Caco-2 (cell line): Measurements from ENCODE around the gene ST3GAL5. TPM values are rescaled to one million over a fixed set of nuclear protein-coding genes. Genes with fewer than 3 reads are reported as not detected.
A peak's percentile ranks its signal among the peaks of the same experiment; 100 is the strongest.

Experiments used
- BruUV-seq: library from RNA; stranded (reverse); fragments of 400-500 nt; replicated peaks from 2 replicates; lab custom pipeline; 2021; lab: Mats Ljungman, UMichigan
- CTCF ChIA-PET: fragments of 300-600 bp; sonication (Branson Sonifier 250); formaldehyde crosslinking; loops from one replicate; lab custom pipeline; 2022; ENCODE audit warnings: antibody characterized with exemption; lab: Charles Lee
- POLR2A ChIA-PET: fragments of 300-600 bp; sonication (Branson Sonifier 250); formaldehyde crosslinking; loops from one replicate; lab custom pipeline; 2022; ENCODE audit warnings: antibody characterized with exemption; lab: Charles Lee
- DNase-seq, 2 experiments: peaks; one replicate each; pipeline versions ENCODE4 v3.0.0 to v3.0.0-alpha.2; 2020 to 2022
- H3K27me3 ChIP-seq: replicated peaks from 2 replicates; pipeline ENCODE4 v1.6.0; 2011; ENCODE audit warnings: low read length; ENCODE audit not compliant: control insufficient read depth, insufficient read depth
- H3K36me3 ChIP-seq: 2 replicates; pipeline ENCODE4 v1.5.1; 2011; ENCODE audit warnings: low read length; ENCODE audit not compliant: control insufficient read depth, insufficient read depth
- H3K4me1 ChIP-seq: fragments of 250-450 bp; sonication (Bioruptor Pico); 2 replicates; pipeline ENCODE4 v1.5.1; 2020; ENCODE audit warnings: mild to moderate bottlenecking
- H3K4me3 ChIP-seq: 2 replicates; pipeline ENCODE4 v1.5.1; 2011; ENCODE audit warnings: low read depth, mild to moderate bottlenecking, control low read depth, low read length
- H3K9me3 ChIP-seq: fragments of 250-450 bp; sonication (Bioruptor Pico); 2 replicates; pipeline ENCODE4 v1.5.1; 2020; ENCODE audit warnings: mild to moderate bottlenecking, moderate library complexity
- H3K27ac Mint-ChIP-seq: one replicate; pipeline ENCODE4 v1.8.0; 2022; ENCODE audit warnings: mixed read lengths; ENCODE audit not compliant: unreplicated experiment
- H3K27me3 Mint-ChIP-seq: one replicate; pipeline ENCODE4 v1.8.0; 2022; ENCODE audit warnings: mixed read lengths; ENCODE audit not compliant: insufficient read depth, unreplicated experiment
- H3K36me3 Mint-ChIP-seq: one replicate; pipeline ENCODE4 v1.8.0; 2022; ENCODE audit warnings: mild to moderate bottlenecking, mixed read lengths; ENCODE audit not compliant: insufficient read depth, unreplicated experiment
- H3K4me1 Mint-ChIP-seq: one replicate; pipeline ENCODE4 v1.8.0; 2022; ENCODE audit warnings: low read depth, mixed read lengths; ENCODE audit not compliant: unreplicated experiment
- H3K4me3 Mint-ChIP-seq: one replicate; pipeline ENCODE4 v1.8.0; 2022; ENCODE audit warnings: mild to moderate bottlenecking, moderate library complexity, mixed read lengths; ENCODE audit not compliant: unreplicated experiment
- H3K9me3 Mint-ChIP-seq: one replicate; pipeline ENCODE4 v1.8.0; 2022; ENCODE audit warnings: mixed read lengths; ENCODE audit not compliant: unreplicated experiment
- intact Hi-C: fragments of 100-400 bp; cut with micrococcal nuclease; formaldehyde crosslinking; loops from one replicate; pipeline ENCODE4 v1.10.0; 2022; ENCODE audit not compliant: unreplicated experiment
- total RNA-seq: library from RNA; stranded (reverse); gene quantifications from 2 replicates; pipeline ENCODE4 v1.2.3, GENCODE V29; 2022
- TF ChIP-seq, protein P1 (sequence below), 2 experiments: fragments of 200-600 bp in 1 of 2; IDR thresholded peaks; 1 replicate in 1 of 2; 2 replicates in 1 of 2; pipeline versions ENCODE4 v1.5.1 to v1.8.0; 2011 to 2022; ENCODE audit warnings: antibody characterized with exemption in 1 of 2, control low read depth in 1 of 2, inconsistent platforms in 1 of 2, low read depth in 1 of 2, low read length in 1 of 2, mild to moderate bottlenecking in 1 of 2, moderate library complexity in 1 of 2; ENCODE audit not compliant: insufficient read depth in 1 of 2, severe bottlenecking in 1 of 2, unreplicated experiment in 1 of 2

Gene ST3GAL5
- total RNA-seq, 1 experiment from 2014 or later, result 3.4 TPM

DNA sequence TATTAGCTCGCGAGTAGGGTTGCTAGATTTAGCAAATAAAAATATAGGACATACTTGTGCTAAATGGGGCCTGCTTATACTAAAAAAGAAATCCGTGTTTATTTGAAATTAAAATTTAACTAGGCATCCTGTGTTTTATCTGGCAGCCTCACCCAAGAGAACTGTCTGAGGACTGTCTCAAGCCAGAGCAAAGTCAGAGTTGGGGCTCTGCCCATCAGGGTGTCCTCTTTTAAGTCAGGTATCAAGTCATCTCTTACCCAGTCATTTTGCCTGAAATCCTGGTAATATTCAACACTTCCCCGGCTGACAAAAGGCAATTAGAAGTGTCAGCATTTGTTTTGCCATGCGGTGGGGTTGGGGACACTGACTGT, 48.3 kb upstream of the ST3GAL5 start:
- H3K36me3 ChIP-seq, result no peaks in the 10 kb centered on the region
- H3K4me3 Mint-ChIP-seq, result no peak overlapping the region
- no peaks in the 10 kb centered on the region for H3K36me3 Mint-ChIP-seq
- no peak overlapping the region for H3K27ac Mint-ChIP-seq
- ChIA-PET CTCF (no interaction called here), POLR2A (no interaction called here)
- TF ChIP-seq, protein P1, sequence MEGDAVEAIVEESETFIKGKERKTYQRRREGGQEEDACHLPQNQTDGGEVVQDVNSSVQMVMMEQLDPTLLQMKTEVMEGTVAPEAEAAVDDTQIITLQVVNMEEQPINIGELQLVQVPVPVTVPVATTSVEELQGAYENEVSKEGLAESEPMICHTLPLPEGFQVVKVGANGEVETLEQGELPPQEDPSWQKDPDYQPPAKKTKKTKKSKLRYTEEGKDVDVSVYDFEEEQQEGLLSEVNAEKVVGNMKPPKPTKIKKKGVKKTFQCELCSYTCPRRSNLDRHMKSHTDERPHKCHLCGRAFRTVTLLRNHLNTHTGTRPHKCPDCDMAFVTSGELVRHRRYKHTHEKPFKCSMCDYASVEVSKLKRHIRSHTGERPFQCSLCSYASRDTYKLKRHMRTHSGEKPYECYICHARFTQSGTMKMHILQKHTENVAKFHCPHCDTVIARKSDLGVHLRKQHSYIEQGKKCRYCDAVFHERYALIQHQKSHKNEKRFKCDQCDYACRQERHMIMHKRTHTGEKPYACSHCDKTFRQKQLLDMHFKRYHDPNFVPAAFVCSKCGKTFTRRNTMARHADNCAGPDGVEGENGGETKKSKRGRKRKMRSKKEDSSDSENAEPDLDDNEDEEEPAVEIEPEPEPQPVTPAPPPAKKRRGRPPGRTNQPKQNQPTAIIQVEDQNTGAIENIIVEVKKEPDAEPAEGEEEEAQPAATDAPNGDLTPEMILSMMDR (IDR thresholded peaks at IDR 0.05; ENCODE audit: insufficient read depth in 1 of 2, low read depth in 1 of 2, low read length in 1 of 2, severe bottlenecking in 1 of 2, unreplicated experiment in 1 of 2), result no peak
- no peak for DNase-seq
- no peaks in the 10 kb centered on the region for H3K27me3 Mint-ChIP-seq
- H3K4me1 ChIP-seq, result peaks cover 34% of the 10 kb centered on the region
- H3K9me3 ChIP-seq, result peaks cover 12% of the 10 kb centered on the region
- peaks cover 19% of the 10 kb centered on the region for H3K4me1 Mint-ChIP-seq
- peaks cover 11% of the 10 kb centered on the region for H3K9me3 Mint-ChIP-seq
- H3K27me3 ChIP-seq, result no peaks in the 10 kb centered on the region
- intact Hi-C loops, result loop anchor here (5.0 kb wide), 1 partner anchor 50 kb away; no protein-coding TSS in a partner anchor
- no peak overlapping the region for H3K4me3 ChIP-seq
- BruUV-seq, result no TSS peak

DNA sequence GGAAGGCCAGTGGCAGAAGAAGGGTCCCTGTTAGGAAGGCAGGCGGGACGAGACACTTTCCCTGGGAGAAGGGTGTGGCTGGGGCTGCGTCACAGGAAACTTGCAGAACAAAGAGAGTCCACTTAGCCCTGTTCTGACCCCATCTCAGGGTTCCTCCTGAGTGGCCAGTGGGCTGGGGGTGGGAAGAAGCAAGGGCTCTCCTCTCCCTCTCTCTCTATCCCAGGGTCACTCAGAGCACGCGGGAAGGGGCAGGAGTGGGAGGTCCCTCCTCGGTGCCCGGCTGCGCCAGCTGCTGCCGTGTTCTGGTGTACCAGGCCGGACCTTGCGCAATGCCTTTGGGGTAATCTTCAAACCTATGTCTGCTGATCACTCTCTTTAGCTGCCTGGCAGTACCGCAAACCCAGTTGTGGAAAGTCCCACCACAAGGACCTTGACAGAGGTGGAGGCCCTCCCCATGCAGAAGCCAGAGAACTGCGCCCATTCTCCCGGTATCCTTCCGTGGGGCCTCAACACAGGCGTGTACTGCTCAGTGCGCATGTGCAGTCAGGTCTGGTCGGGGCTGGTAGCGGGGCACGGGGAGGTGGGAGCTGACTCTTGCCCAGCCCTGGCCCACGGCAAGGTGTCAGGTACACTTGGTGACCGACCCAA, 47.8 kb upstream of the ST3GAL5 start:
- ChIA-PET CTCF (no interaction called here), POLR2A (no interaction called here)
- H3K36me3 Mint-ChIP-seq, result no peaks in the 10 kb centered on the region
- Histone ChIP-seq H3K27me3 (no peaks in the 10 kb centered on the region), H3K36me3 (no peaks in the 10 kb centered on the region), H3K4me3 (no peak overlapping the region), H3K4me1 (peaks cover 34% of the 10 kb centered on the region), H3K9me3 (peaks cover 7% of the 10 kb centered on the region)
- BruUV-seq, result no TSS peak
- H3K27me3 Mint-ChIP-seq, result no peaks in the 10 kb centered on the region
- TF ChIP-seq, protein P1 (IDR thresholded peaks at IDR 0.05; ENCODE audit: insufficient read depth in 1 of 2, low read depth in 1 of 2, low read length in 1 of 2, severe bottlenecking in 1 of 2, unreplicated experiment in 1 of 2), result no peak
- H3K9me3 Mint-ChIP-seq, result peaks cover 8% of the 10 kb centered on the region
- peak overlapping the region; percentile 75 for H3K27ac Mint-ChIP-seq
- no peak overlapping the region for H3K4me3 Mint-ChIP-seq
- H3K4me1 Mint-ChIP-seq, result peaks cover 19% of the 10 kb centered on the region
- no peak for DNase-seq
- intact Hi-C loops, result loop anchor here (5.0 kb wide), 1 partner anchor 51 kb away; no protein-coding TSS in a partner anchor

DNA sequence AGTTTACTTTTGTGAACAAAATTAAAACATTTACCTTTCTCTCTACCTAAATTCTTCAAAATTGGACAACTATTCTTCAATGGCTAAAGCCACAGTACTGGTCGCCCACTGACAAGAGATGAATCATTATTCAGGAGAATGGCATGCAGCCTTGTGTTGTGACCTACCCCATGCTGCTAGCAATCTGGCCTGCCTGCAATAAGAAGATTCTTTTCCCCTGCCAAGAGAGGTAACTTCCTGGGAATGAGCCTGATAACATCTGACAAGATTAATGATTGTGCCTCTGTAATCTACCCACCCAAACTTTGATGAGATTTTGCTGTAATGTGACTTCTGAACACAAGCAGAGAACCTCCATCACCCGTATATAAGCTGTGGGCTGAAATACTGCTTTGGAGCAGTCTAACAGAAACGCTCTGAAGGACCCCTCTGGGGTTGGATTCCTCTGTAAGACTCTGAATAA, 47.0 kb upstream of the ST3GAL5 start:
- H3K9me3 Mint-ChIP-seq, result peaks cover under 1% of the 10 kb centered on the region
- no peaks in the 10 kb centered on the region for H3K36me3 ChIP-seq
- no TSS peak for BruUV-seq
- H3K36me3 Mint-ChIP-seq, result no peaks in the 10 kb centered on the region
- POLR2A ChIA-PET, result no interaction called here
- no peaks in the 10 kb centered on the region; the same call in 1 of the 2 replicates for H3K9me3 ChIP-seq
- H3K4me1 ChIP-seq, result peaks cover 36% of the 10 kb centered on the region
- no peaks in the 10 kb centered on the region for H3K27me3 Mint-ChIP-seq
- peaks cover 19% of the 10 kb centered on the region for H3K4me1 Mint-ChIP-seq
- TF ChIP-seq, protein P1 (IDR thresholded peaks at IDR 0.05; ENCODE audit: insufficient read depth in 1 of 2, low read depth in 1 of 2, low read length in 1 of 2, severe bottlenecking in 1 of 2, unreplicated experiment in 1 of 2), result no peak
- H3K27ac Mint-ChIP-seq, result peak overlapping the region; percentile 75
- CTCF ChIA-PET, result no interaction called here
- H3K27me3 ChIP-seq, result no peaks in the 10 kb centered on the region
- peak; percentile 22 to 63 for DNase-seq
- intact Hi-C loops, result loop anchor here (5.0 kb wide), 1 partner anchor 52 kb away; no protein-coding TSS in a partner anchor
- H3K4me3 Mint-ChIP-seq, result no peak overlapping the region
- no peak overlapping the region for H3K4me3 ChIP-seq
